Astrocyte (in vitro differentiated cells and primary cell): ENCODE results near the gene GARIN5A.

Experiments used
- CTCF ChIP-seq: IDR thresholded peaks from 2 replicates; pipeline ENCODE4 v1.5.1; 2011; ENCODE audit warnings: low read depth, mild to moderate bottlenecking, inconsistent platforms, low read length, moderate library complexity; ENCODE audit not compliant: insufficient read depth
- EZH2 ChIP-seq: IDR thresholded peaks from 2 replicates; pipeline ENCODE4 v1.6.1; 2012; ENCODE audit warnings: mild to moderate bottlenecking, low read length, inconsistent platforms; ENCODE audit not compliant: insufficient read depth

DNA sequence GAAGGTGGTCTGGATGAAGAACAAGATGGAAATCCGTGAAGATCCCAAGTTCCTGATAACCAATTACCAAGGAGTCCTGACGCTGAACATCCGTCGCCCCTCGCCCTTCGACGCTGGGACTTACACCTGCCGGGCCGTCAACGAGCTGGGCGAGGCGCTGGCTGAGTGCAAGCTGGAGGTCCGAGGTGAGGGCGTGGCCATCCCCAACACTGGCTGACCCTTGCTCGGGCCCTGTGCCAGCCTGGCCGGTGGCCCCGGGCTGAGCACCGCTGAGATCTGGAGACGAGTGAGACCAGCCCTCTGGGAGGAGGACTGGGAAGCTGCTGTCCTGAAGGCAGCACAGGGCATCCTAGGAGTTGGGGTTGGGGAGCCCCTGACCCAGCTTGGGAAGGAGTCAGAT is 12.3 kb downstream of the GARIN5A start:
- TF ChIP-seq EZH2: no peak
- no peak for TF ChIP-seq CTCF
